GM12878 (cell line): Measurements from ENCODE around the gene SLC25A13. TPM values are rescaled to one million over a fixed set of nuclear protein-coding genes. Genes with fewer than 3 reads are reported as not detected.

Experiments used
- ATAC-seq: fragments of 200-7000 bp; cut with Tn5 transposase; 3 replicates; pipeline ENCODE4 v1.9.1; 2020; ENCODE audit warnings: mild to moderate bottlenecking, moderate library complexity
- BruUV-seq: library from RNA; stranded (reverse); fragments of 400-500 nt; replicated peaks from 2 replicates; lab custom pipeline; 2021; lab: Mats Ljungman, UMichigan
- CTCF ChIA-PET: fragments of 300-600 bp; sonication (Branson Sonifier 250); formaldehyde crosslinking; extraction: SDS; loops from one replicate; lab custom pipeline; 2021; ENCODE audit warnings: inconsistent platforms; lab: Yijun Ruan, JAX
- POLR2A ChIA-PET: fragments of 350-600 bp; formaldehyde crosslinking; extraction: SDS; loops from one replicate; lab custom pipeline; 2021; ENCODE audit warnings: inconsistent platforms; lab: Charles Lee
- RAD21 ChIA-PET: fragments of 300-600 bp; sonication (Branson Sonifier 250); formaldehyde crosslinking; loops from one replicate; lab custom pipeline; 2023; ENCODE audit warnings: antibody characterized with exemption; ENCODE audit not compliant: unreplicated experiment; lab: Charles Lee
- SMC1A ChIA-PET: fragments of 300-600 bp; sonication (Branson Sonifier 250); formaldehyde crosslinking; loops from one replicate; lab custom pipeline; 2023; ENCODE audit not compliant: unreplicated experiment, uncharacterized antibody; lab: Charles Lee
- DNase-seq: peaks from one replicate; pipeline ENCODE4 v3.0.0-alpha.2; 2011; ENCODE audit warnings: low read depth, low spot score
- FAIRE-seq: peaks from 3 replicates; lab custom pipeline; 2011; peaks lifted over from hg19 to GRCh38; lab: Jason Lieb, UNC
- H2AFZ ChIP-seq: 2 replicates; pipeline ENCODE4 v1.6.0; 2011; ENCODE audit warnings: low read depth, low read length, control low read depth; ENCODE audit not compliant: control insufficient read depth
- H3K27ac ChIP-seq: 2 replicates; pipeline ENCODE4 v1.5.1; 2011; ENCODE audit warnings: control low read depth; ENCODE audit not compliant: control insufficient read depth, insufficient read depth
- H3K27me3 ChIP-seq, 2 experiments: replicated peaks in 1 of 2; 2 replicates each; pipeline versions ENCODE4 v1.6.0 to v1.6.1; 2011; ENCODE audit warnings: low read length in 1 of 2; ENCODE audit not compliant: control insufficient read depth in 2 of 2, insufficient read depth in 2 of 2
- H3K36me3 ChIP-seq, 2 experiments: 2 replicates each; pipeline ENCODE4 v1.5.1; 2011; ENCODE audit warnings: low read length in 1 of 2; ENCODE audit not compliant: control insufficient read depth in 2 of 2, insufficient read depth in 2 of 2
- H3K4me1 ChIP-seq: 2 replicates; pipeline ENCODE4 v1.6.1; 2011; ENCODE audit warnings: mild to moderate bottlenecking, low read length, moderate library complexity, mixed read lengths; ENCODE audit not compliant: control insufficient read depth, insufficient read depth
- H3K4me2 ChIP-seq: 2 replicates; pipeline ENCODE4 v1.6.0; 2011; ENCODE audit warnings: control low read depth; ENCODE audit not compliant: control insufficient read depth, insufficient read depth
- H3K4me3 ChIP-seq: fragments of 200-600 bp; sonication (generic); 2 replicates; pipeline ENCODE4 v1.5.1; 2016
- H3K79me2 ChIP-seq: 2 replicates; pipeline ENCODE4 v1.6.0; 2011; ENCODE audit warnings: low read length; ENCODE audit not compliant: control insufficient read depth, insufficient read depth
- H3K9ac ChIP-seq: 2 replicates; pipeline ENCODE4 v1.8.0; 2011; ENCODE audit warnings: low read length, control low read depth, mixed read lengths; ENCODE audit not compliant: control insufficient read depth, insufficient read depth
- H3K9me3 ChIP-seq: replicated peaks from 3 replicates; pipeline ENCODE4 v1.5.1; 2011; ENCODE audit warnings: mild to moderate bottlenecking, low read length; ENCODE audit not compliant: control insufficient read depth, insufficient read depth
- H4K20me1 ChIP-seq: 2 replicates; pipeline ENCODE4 v1.6.0; 2011; ENCODE audit not compliant: control insufficient read depth, insufficient read depth
- IKZF2 ChIP-seq, 2 experiments: fragments of 450-650 bp; IDR thresholded peaks; 2 replicates each; pipeline ENCODE4 v1.6.1; 2017; ENCODE audit warnings: mild to moderate bottlenecking in 2 of 2, moderate library complexity in 2 of 2
- RBBP5 ChIP-seq: fragments of 200-600 bp; sonication (generic); conservative IDR thresholded peaks from 2 replicates; pipeline ENCODE4 v1.6.1; 2016
- TAF1 ChIP-seq: IDR thresholded peaks from 2 replicates; pipeline ENCODE4 v1.6.1; 2011; ENCODE audit warnings: mild to moderate bottlenecking, low read depth, low read length, borderline replicate concordance
- ZNF384 ChIP-seq: IDR thresholded peaks from 2 replicates; pipeline ENCODE4 v1.6.1; 2012; ENCODE audit warnings: low read depth, mild to moderate bottlenecking, low read length, improper control_type of control experiment, borderline replicate concordance
- ZZZ3 ChIP-seq: IDR thresholded peaks from 2 replicates; pipeline ENCODE4 v1.6.1; 2011; ENCODE audit warnings: low read depth; ENCODE audit not compliant: control insufficient read depth, insufficient read length
- WGBS: methylation state at CpG from one replicate; pipeline ENCODE4 v1.1.6; 2016; ENCODE audit warnings: low lambda C conversion rate; ENCODE audit not compliant: insufficient replicate concordance, insufficient coverage; ENCODE audit errors: missing lambda C conversion rate; 5-methylcytosine and 5-hydroxymethylcytosine counted together
- in situ Hi-C: fragments of 300-500 bp; cut with MboI; formaldehyde crosslinking; loops from 9 replicates; pipeline ENCODE4 v1.14.3; 2018; ENCODE audit warnings: mixed read lengths
- intact Hi-C: fragments of 100-400 bp; cut with micrococcal nuclease; formaldehyde crosslinking; loops from one replicate; pipeline ENCODE4 v1.14.2; 2022; ENCODE audit not compliant: unreplicated experiment
- polyA plus RNA-seq, 11 experiments: library from polyadenylated mRNA; depleted of rRNA in 4 of 11; unstranded in 6 of 11; stranded (reverse) in 5 of 11; fragments of >200 nt; fragmentation: Nextera tagmentation in 4 of 11; fragmentation: Illumina TruSeq in 1 of 11; extraction: Ambion mirVana in 4 of 11; extraction: Trizol in 1 of 11; gene quantifications; 1 replicate in 1 of 11; 2 replicates in 10 of 11; pipeline versions ENCODE4 v1.2.1 to v1.2.3, GENCODE V29; 2011 to 2016; ENCODE audit warnings: inconsistent platforms in 2 of 11, missing spikeins in 2 of 11, low read depth in 1 of 11
- total RNA-seq, 4 experiments: library from RNA; depleted of rRNA in 3 of 4; stranded (reverse); fragments of >200 nt in 3 of 4; fragmentation: Illumina TruSeq in 1 of 4; extraction: Trizol in 1 of 4; gene quantifications; 2 replicates each; pipeline versions ENCODE4 v1.2.1 to v1.2.3, GENCODE V29; 2013 to 2021
- TF ChIP-seq, protein P1 (sequence below): IDR thresholded peaks from 2 replicates; pipeline ENCODE4 v1.6.1; 2011; ENCODE audit warnings: borderline replicate concordance, low read depth, mild to moderate bottlenecking, moderate library complexity, low read length; ENCODE audit not compliant: insufficient read depth, poor library complexity, severe bottlenecking
- TF ChIP-seq, protein P2 (sequence below): fragments of 450-650 bp; IDR thresholded peaks from 2 replicates; pipeline ENCODE4 v1.6.1; 2017; ENCODE audit warnings: antibody characterized with exemption, mild to moderate bottlenecking, moderate library complexity
- TF ChIP-seq, protein P3 (sequence below): fragments of 450-650 bp; IDR thresholded peaks from 2 replicates; pipeline ENCODE4 v1.6.1; 2017; ENCODE audit warnings: mild to moderate bottlenecking
- TF ChIP-seq, protein P4 (sequence below): IDR thresholded peaks from 2 replicates; pipeline ENCODE4 v1.6.1; 2011; ENCODE audit warnings: low read depth, low read length, improper control_type of control experiment, borderline replicate concordance
- TF ChIP-seq, protein P5 (sequence below): fragments of 450-650 bp; IDR thresholded peaks from 2 replicates; pipeline ENCODE4 v1.6.1; 2017; ENCODE audit warnings: mild to moderate bottlenecking, moderate library complexity
- TF ChIP-seq, protein P6 (sequence below): IDR thresholded peaks from 2 replicates; pipeline ENCODE4 v1.6.1; 2011; ENCODE audit warnings: borderline replicate concordance, low read depth, mild to moderate bottlenecking, moderate library complexity, mixed read lengths, low read length; ENCODE audit not compliant: insufficient read depth; ENCODE audit errors: extremely low read length

The SLC25A13 gene
- total and polyA plus RNA-seq, 10 of the 15 experiments (the other 5 are each of a cell fraction or from before 2014, with no cell fraction given) = 7.0 to 24.7 (median 18.6) TPM

DNA sequence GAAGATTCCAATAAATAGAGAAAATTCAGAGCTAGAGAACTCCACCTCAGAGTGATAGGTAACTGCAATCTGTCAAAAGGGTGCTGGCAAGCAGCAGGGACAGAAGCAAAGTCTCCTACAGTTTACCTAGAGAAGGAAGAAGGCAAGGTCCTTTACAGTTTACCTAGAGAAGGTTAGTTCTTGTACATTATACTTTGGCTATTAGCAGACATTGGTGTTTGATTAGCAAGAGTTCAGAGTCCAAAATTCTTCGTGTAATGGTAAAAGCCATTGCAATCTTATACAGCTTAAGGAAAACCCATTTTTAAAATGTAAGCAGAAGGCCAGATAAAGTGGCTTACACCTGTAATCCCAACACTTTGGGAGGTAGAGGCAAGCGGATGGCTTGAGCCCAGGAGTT, 45.9 kb downstream of the SLC25A13 start:
- no peaks in the 10 kb centered on the region for H3K4me1 ChIP-seq
- no peak overlapping the region for H3K4me2 ChIP-seq
- ChIA-PET POLR2A (no interaction called here), SMC1A (no interaction called here), CTCF (interaction anchor here (0.6 kb wide), 1 partner anchor 22 kb away, joined by 3 read pairs; no protein-coding TSS in a partner anchor), RAD21 (no interaction called here)
- H3K9ac ChIP-seq = no peak overlapping the region
- H3K27me3 ChIP-seq = no peaks in the 10 kb centered on the region
- no peaks in the 10 kb centered on the region for H3K9me3 ChIP-seq
- H2AFZ ChIP-seq = no peak overlapping the region
- ATAC-seq = no peak
- in situ Hi-C loops = no loop called here
- intact Hi-C loops = no loop called here
- 100% methylated on average over 2 of the region's 2 CpGs for WGBS
- no peak for DNase-seq
- H3K27ac ChIP-seq = no peak overlapping the region
- FAIRE-seq = no peak
- H3K4me3 ChIP-seq = no peak overlapping the region
- H3K79me2 ChIP-seq = no peaks in the 10 kb centered on the region
- peaks cover 0 to 7% of the 10 kb centered on the region in 2 experiments; a peak in 2 of 4 replicates for H3K36me3 ChIP-seq
- no peaks in the 10 kb centered on the region for H4K20me1 ChIP-seq
- no TSS peak for BruUV-seq
- no peak for TF ChIP-seq TAF1
- TF ChIP-seq, protein P1, sequence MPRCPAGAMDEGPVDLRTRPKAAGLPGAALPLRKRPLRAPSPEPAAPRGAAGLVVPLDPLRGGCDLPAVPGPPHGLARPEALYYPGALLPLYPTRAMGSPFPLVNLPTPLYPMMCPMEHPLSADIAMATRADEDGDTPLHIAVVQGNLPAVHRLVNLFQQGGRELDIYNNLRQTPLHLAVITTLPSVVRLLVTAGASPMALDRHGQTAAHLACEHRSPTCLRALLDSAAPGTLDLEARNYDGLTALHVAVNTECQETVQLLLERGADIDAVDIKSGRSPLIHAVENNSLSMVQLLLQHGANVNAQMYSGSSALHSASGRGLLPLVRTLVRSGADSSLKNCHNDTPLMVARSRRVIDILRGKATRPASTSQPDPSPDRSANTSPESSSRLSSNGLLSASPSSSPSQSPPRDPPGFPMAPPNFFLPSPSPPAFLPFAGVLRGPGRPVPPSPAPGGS = no peak
- TF ChIP-seq, protein P2, sequence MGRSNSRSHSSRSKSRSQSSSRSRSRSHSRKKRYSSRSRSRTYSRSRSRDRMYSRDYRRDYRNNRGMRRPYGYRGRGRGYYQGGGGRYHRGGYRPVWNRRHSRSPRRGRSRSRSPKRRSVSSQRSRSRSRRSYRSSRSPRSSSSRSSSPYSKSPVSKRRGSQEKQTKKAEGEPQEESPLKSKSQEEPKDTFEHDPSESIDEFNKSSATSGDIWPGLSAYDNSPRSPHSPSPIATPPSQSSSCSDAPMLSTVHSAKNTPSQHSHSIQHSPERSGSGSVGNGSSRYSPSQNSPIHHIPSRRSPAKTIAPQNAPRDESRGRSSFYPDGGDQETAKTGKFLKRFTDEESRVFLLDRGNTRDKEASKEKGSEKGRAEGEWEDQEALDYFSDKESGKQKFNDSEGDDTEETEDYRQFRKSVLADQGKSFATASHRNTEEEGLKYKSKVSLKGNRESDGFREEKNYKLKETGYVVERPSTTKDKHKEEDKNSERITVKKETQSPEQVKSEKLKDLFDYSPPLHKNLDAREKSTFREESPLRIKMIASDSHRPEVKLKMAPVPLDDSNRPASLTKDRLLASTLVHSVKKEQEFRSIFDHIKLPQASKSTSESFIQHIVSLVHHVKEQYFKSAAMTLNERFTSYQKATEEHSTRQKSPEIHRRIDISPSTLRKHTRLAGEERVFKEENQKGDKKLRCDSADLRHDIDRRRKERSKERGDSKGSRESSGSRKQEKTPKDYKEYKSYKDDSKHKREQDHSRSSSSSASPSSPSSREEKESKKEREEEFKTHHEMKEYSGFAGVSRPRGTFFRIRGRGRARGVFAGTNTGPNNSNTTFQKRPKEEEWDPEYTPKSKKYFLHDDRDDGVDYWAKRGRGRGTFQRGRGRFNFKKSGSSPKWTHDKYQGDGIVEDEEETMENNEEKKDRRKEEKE = no peak
- TF ChIP-seq, protein P3, sequence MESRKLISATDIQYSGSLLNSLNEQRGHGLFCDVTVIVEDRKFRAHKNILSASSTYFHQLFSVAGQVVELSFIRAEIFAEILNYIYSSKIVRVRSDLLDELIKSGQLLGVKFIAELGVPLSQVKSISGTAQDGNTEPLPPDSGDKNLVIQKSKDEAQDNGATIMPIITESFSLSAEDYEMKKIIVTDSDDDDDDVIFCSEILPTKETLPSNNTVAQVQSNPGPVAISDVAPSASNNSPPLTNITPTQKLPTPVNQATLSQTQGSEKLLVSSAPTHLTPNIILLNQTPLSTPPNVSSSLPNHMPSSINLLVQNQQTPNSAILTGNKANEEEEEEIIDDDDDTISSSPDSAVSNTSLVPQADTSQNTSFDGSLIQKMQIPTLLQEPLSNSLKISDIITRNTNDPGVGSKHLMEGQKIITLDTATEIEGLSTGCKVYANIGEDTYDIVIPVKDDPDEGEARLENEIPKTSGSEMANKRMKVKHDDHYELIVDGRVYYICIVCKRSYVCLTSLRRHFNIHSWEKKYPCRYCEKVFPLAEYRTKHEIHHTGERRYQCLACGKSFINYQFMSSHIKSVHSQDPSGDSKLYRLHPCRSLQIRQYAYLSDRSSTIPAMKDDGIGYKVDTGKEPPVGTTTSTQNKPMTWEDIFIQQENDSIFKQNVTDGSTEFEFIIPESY = no peak
- TF ChIP-seq ZNF384 = no peak
- TF ChIP-seq, protein P4, sequence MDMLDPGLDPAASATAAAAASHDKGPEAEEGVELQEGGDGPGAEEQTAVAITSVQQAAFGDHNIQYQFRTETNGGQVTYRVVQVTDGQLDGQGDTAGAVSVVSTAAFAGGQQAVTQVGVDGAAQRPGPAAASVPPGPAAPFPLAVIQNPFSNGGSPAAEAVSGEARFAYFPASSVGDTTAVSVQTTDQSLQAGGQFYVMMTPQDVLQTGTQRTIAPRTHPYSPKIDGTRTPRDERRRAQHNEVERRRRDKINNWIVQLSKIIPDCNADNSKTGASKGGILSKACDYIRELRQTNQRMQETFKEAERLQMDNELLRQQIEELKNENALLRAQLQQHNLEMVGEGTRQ = no peak
- no peak for TF ChIP-seq IKZF2 (IDR thresholded peaks at IDR 0.05)
- TF ChIP-seq, protein P5, sequence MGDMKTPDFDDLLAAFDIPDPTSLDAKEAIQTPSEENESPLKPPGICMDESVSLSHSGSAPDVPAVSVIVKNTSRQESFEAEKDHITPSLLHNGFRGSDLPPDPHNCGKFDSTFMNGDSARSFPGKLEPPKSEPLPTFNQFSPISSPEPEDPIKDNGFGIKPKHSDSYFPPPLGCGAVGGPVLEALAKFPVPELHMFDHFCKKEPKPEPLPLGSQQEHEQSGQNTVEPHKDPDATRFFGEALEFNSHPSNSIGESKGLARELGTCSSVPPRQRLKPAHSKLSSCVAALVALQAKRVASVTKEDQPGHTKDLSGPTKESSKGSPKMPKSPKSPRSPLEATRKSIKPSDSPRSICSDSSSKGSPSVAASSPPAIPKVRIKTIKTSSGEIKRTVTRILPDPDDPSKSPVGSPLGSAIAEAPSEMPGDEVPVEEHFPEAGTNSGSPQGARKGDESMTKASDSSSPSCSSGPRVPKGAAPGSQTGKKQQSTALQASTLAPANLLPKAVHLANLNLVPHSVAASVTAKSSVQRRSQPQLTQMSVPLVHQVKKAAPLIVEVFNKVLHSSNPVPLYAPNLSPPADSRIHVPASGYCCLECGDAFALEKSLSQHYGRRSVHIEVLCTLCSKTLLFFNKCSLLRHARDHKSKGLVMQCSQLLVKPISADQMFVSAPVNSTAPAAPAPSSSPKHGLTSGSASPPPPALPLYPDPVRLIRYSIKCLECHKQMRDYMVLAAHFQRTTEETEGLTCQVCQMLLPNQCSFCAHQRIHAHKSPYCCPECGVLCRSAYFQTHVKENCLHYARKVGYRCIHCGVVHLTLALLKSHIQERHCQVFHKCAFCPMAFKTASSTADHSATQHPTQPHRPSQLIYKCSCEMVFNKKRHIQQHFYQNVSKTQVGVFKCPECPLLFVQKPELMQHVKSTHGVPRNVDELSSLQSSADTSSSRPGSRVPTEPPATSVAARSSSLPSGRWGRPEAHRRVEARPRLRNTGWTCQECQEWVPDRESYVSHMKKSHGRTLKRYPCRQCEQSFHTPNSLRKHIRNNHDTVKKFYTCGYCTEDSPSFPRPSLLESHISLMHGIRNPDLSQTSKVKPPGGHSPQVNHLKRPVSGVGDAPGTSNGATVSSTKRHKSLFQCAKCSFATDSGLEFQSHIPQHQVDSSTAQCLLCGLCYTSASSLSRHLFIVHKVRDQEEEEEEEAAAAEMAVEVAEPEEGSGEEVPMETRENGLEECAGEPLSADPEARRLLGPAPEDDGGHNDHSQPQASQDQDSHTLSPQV = no peak
- TF ChIP-seq RBBP5 = no peak
- TF ChIP-seq, protein P6, sequence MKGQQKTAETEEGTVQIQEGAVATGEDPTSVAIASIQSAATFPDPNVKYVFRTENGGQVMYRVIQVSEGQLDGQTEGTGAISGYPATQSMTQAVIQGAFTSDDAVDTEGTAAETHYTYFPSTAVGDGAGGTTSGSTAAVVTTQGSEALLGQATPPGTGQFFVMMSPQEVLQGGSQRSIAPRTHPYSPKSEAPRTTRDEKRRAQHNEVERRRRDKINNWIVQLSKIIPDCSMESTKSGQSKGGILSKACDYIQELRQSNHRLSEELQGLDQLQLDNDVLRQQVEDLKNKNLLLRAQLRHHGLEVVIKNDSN = no peak
- no peak for TF ChIP-seq ZZZ3
